ENCODE data around the gene MEOX1.

- TF ChIP-seq, protein P1, sequence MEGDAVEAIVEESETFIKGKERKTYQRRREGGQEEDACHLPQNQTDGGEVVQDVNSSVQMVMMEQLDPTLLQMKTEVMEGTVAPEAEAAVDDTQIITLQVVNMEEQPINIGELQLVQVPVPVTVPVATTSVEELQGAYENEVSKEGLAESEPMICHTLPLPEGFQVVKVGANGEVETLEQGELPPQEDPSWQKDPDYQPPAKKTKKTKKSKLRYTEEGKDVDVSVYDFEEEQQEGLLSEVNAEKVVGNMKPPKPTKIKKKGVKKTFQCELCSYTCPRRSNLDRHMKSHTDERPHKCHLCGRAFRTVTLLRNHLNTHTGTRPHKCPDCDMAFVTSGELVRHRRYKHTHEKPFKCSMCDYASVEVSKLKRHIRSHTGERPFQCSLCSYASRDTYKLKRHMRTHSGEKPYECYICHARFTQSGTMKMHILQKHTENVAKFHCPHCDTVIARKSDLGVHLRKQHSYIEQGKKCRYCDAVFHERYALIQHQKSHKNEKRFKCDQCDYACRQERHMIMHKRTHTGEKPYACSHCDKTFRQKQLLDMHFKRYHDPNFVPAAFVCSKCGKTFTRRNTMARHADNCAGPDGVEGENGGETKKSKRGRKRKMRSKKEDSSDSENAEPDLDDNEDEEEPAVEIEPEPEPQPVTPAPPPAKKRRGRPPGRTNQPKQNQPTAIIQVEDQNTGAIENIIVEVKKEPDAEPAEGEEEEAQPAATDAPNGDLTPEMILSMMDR (conservative IDR thresholded peaks at IDR 0.05) = no peak
- no peak for TF ChIP-seq EZH2 (IDR thresholded peaks at IDR 0.05; ENCODE audit: low read depth)
Observed at GRCh38 chr17:43648916-43649315, 12.8 kb downstream of the MEOX1 start.
